A673 (cell line): ENCODE results near the gene CIAO2B. TPM values are rescaled to one million over a fixed set of nuclear protein-coding genes. Genes with fewer than 3 reads are reported as not detected.

Experiments used
- BruUV-seq: library from RNA; stranded (reverse); fragments of 400-500 nt; replicated peaks from 2 replicates; lab custom pipeline; 2021; lab: Mats Ljungman, UMichigan
- CTCF ChIA-PET: fragments of 300-600 bp; sonication (Branson Sonifier 250); formaldehyde crosslinking; loops from one replicate; lab custom pipeline; 2022; ENCODE audit warnings: antibody characterized with exemption; lab: Charles Lee
- POLR2A ChIA-PET: fragments of 300-600 bp; sonication (Branson Sonifier 250); formaldehyde crosslinking; loops from one replicate; lab custom pipeline; 2022; ENCODE audit warnings: antibody characterized with exemption; ENCODE audit not compliant: low non-redundant PET; lab: Charles Lee
- DNase-seq: peaks from one replicate; pipeline ENCODE4 v3.0.0-alpha.2; 2015; ENCODE audit warnings: low spot score
- H3K27ac ChIP-seq: fragments of 200-600 bp; sonication (generic); 2 replicates; pipeline ENCODE4 v1.5.1; 2016; ENCODE audit warnings: mixed run types, low read depth, mild to moderate bottlenecking, mixed read lengths, antibody characterized with exemption, low read length; ENCODE audit not compliant: poor library complexity, severe bottlenecking
- H3K27me3 ChIP-seq: fragments of 200-600 bp; sonication (generic); replicated peaks from 2 replicates; pipeline ENCODE4 v1.6.1; 2017; ENCODE audit warnings: mixed run types, low read depth, mild to moderate bottlenecking, mixed read lengths, antibody characterized with exemption, low read length; ENCODE audit not compliant: insufficient read depth, poor library complexity
- H3K36me3 ChIP-seq: fragments of 200-600 bp; sonication (generic); 2 replicates; pipeline ENCODE4 v1.6.1; 2016; ENCODE audit warnings: mixed run types, mild to moderate bottlenecking, mixed read lengths, antibody characterized with exemption, low read length; ENCODE audit not compliant: insufficient read depth, poor library complexity, severe bottlenecking
- H3K4me1 ChIP-seq: fragments of 200-600 bp; sonication (generic); 2 replicates; pipeline ENCODE4 v1.6.1; 2017; ENCODE audit warnings: mixed run types, mild to moderate bottlenecking, mixed read lengths, antibody characterized with exemption, low read length; ENCODE audit not compliant: insufficient read depth, poor library complexity, severe bottlenecking
- H3K4me3 ChIP-seq: fragments of 200-600 bp; sonication (generic); 2 replicates; pipeline ENCODE4 v1.5.1; 2016; ENCODE audit warnings: low read depth, mixed run types, mild to moderate bottlenecking, mixed read lengths, low read length; ENCODE audit not compliant: poor library complexity, severe bottlenecking
- H3K9me3 ChIP-seq: fragments of 200-600 bp; sonication (generic); 2 replicates; pipeline ENCODE4 v1.6.1; 2016; ENCODE audit warnings: mixed run types, low read depth, mild to moderate bottlenecking, mixed read lengths, antibody characterized with exemption, low read length; ENCODE audit not compliant: poor library complexity, severe bottlenecking
- CTCF ChIP-seq: fragments of 300-800, 200-600 bp; sonication (generic); conservative IDR thresholded peaks from 2 replicates; pipeline ENCODE4 v1.5.1; 2017; ENCODE audit warnings: low read depth, mild to moderate bottlenecking, antibody characterized with exemption, low read length, moderate library complexity, mixed read lengths
- EZH2 ChIP-seq: fragments of 200-600 bp; sonication (generic); IDR thresholded peaks from 2 replicates; pipeline ENCODE4 v1.6.1; 2017; ENCODE audit warnings: borderline replicate concordance, low read depth, mild to moderate bottlenecking, mixed read lengths, antibody characterized with exemption, low read length; ENCODE audit not compliant: poor library complexity, severe bottlenecking
- intact Hi-C: fragments of 100-400 bp; cut with micrococcal nuclease; formaldehyde crosslinking; loops from one replicate; pipeline ENCODE4 v1.10.0; 2022; ENCODE audit not compliant: unreplicated experiment
- total RNA-seq: library from RNA; stranded (reverse); gene quantifications from 2 replicates; pipeline ENCODE4 v1.2.3, GENCODE V29; 2021

Gene CIAO2B
- total RNA-seq, 1 experiment from 2014 or later = 108 TPM

GRCh38 chr16:66923866-66924265 is 10.3 kb downstream of the CIAO2B start:
- peaks cover 7% of the 10 kb centered on the region for H3K4me1 ChIP-seq
- ChIA-PET POLR2A (no interaction called here), CTCF (no interaction called here)
- BruUV-seq = no TSS peak
- H3K4me3 ChIP-seq = no peak overlapping the region
- no peak for TF ChIP-seq CTCF
- TF ChIP-seq EZH2 = no peak
- H3K27me3 ChIP-seq = peaks cover 28% of the 10 kb centered on the region
- H3K9me3 ChIP-seq = no peaks in the 10 kb centered on the region
- H3K27ac ChIP-seq = no peak overlapping the region
- H3K36me3 ChIP-seq = no peaks in the 10 kb centered on the region
- no peak for DNase-seq
- intact Hi-C loops = no loop called here

DNA sequence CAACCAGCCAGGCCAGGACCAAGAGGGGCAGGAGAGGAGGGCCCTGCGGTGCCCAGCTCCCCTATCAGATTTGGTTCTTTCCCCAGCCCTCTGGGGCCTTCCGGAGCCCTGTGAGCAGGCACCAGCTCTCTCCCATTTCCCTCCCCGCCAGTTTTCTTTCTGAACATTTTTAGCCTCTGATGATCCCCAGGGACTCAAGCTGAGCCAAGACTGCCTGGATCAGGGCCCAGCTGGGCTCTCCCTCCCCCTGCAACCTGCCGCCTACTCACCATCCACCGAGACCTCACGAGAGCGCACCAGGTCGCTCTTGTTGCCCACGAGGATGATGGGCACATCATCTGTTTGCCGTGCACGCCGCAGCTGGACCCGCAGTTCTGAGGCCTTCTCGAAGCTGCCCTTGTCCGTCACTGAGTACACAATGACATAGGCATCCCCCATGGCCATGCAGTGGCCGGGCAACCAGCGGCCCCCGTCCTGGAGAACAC is 10.9 kb downstream of the CIAO2B start:
- H3K27ac ChIP-seq = no peak overlapping the region
- ChIA-PET POLR2A (no interaction called here), CTCF (no interaction called here)
- H3K4me3 ChIP-seq = no peak overlapping the region
- no peaks in the 10 kb centered on the region for H3K36me3 ChIP-seq
- BruUV-seq = no TSS peak
- no peak for TF ChIP-seq EZH2
- H3K27me3 ChIP-seq = peaks cover 28% of the 10 kb centered on the region
- DNase-seq = peak; percentile 76
- H3K4me1 ChIP-seq = peaks cover 7% of the 10 kb centered on the region
- intact Hi-C loops = no loop called here
- no peaks in the 10 kb centered on the region for H3K9me3 ChIP-seq

GRCh38 chr16:66921729-66922450 is 12.3 kb downstream of the CIAO2B start:
- Histone ChIP-seq H3K27ac (no peak overlapping the region), H3K9me3 (no peaks in the 10 kb centered on the region), H3K36me3 (no peaks in the 10 kb centered on the region), H3K4me3 (no peak overlapping the region), H3K4me1 (peaks cover 7% of the 10 kb centered on the region), H3K27me3 (peaks cover 28% of the 10 kb centered on the region)
- intact Hi-C loops = no loop called here
- TF ChIP-seq EZH2 (no peak), CTCF (no peak)
- CTCF ChIA-PET = no interaction called here
- DNase-seq = no peak
- POLR2A ChIA-PET = no interaction called here
- BruUV-seq = no TSS peak
